Measurements from ENCODE around the gene TRAPPC10.

The TRAPPC10 gene

GRCh38 chr21:43997766-43998742 lies 14.1 kb upstream of the TRAPPC10 start:
- no peak for DNase-seq (ENCODE audit: low read depth, low spot score)

GRCh38 chr21:44000360-44000759 lies 11.7 kb upstream of the TRAPPC10 start:
- no peak for DNase-seq (ENCODE audit: low read depth, low spot score)

- no peak for DNase-seq (ENCODE audit: low read depth, low spot score)
Observed at GRCh38 chr21:44002511-44002910, 9.6 kb upstream of the TRAPPC10 start.

- DNase-seq (ENCODE audit: low read depth, low spot score), result no peak
Observed at GRCh38 chr21:44003307-44003966, 8.7 kb upstream of the TRAPPC10 start.

- no peak for DNase-seq (ENCODE audit: low read depth, low spot score)
Observed at GRCh38 chr21:44005071-44005470, 7.0 kb upstream of the TRAPPC10 start.

GRCh38 chr21:44005593-44005992 lies 6.5 kb upstream of the TRAPPC10 start:
- DNase-seq (ENCODE audit: low read depth, low spot score), result no peak

GRCh38 chr21:44006017-44006619 lies 6.0 kb upstream of the TRAPPC10 start:
- peak; percentile 93 for DNase-seq (ENCODE audit: low read depth, low spot score)

- DNase-seq (ENCODE audit: low read depth, low spot score), result peak; percentile 79
Observed at GRCh38 chr21:44006656-44007055, 5.5 kb upstream of the TRAPPC10 start.

GRCh38 chr21:44010429-44010828 lies 1.7 kb upstream of the TRAPPC10 start:
- DNase-seq (ENCODE audit: low read depth, low spot score), result no peak

- no peak for DNase-seq (ENCODE audit: low read depth, low spot score)
Observed at GRCh38 chr21:44011123-44011522, 986 bp upstream of the TRAPPC10 start.

GRCh38 chr21:44012474-44013379 lies 618 bp downstream of the TRAPPC10 start:
- DNase-seq (ENCODE audit: low read depth, low spot score), result peak; percentile 41

- DNase-seq (ENCODE audit: low read depth, low spot score), result no peak
Observed at GRCh38 chr21:44013380-44014088, 1.4 kb downstream of the TRAPPC10 start.

GRCh38 chr21:44017601-44018000 lies 5.5 kb downstream of the TRAPPC10 start:
- no peak for DNase-seq (ENCODE audit: low read depth, low spot score)

- no peak for DNase-seq (ENCODE audit: low read depth, low spot score)
Observed at GRCh38 chr21:44018127-44018526, 6.0 kb downstream of the TRAPPC10 start.

GRCh38 chr21:44018813-44019567 lies 6.9 kb downstream of the TRAPPC10 start:
- DNase-seq (ENCODE audit: low read depth, low spot score), result no peak

- DNase-seq (ENCODE audit: low read depth, low spot score), result no peak
Observed at GRCh38 chr21:44019568-44019958, 7.5 kb downstream of the TRAPPC10 start.

GRCh38 chr21:44020551-44020950 lies 8.4 kb downstream of the TRAPPC10 start:
- DNase-seq (ENCODE audit: low read depth, low spot score), result no peak

- DNase-seq (ENCODE audit: low read depth, low spot score), result no peak
Observed at GRCh38 chr21:44021064-44021463, 9.0 kb downstream of the TRAPPC10 start.

- DNase-seq (ENCODE audit: low read depth, low spot score), result no peak
Observed at GRCh38 chr21:44024257-44024656, 12.1 kb downstream of the TRAPPC10 start.

- peak; percentile 77 for DNase-seq (ENCODE audit: low read depth, low spot score)
Observed at GRCh38 chr21:44024887-44025353, 12.8 kb downstream of the TRAPPC10 start.
